GM23338 (cell line): ENCODE measurements around the gene AANAT. TPM values are rescaled to one million over a fixed set of nuclear protein-coding genes. Genes with fewer than 3 reads are reported as not detected.

Experiments
- ATAC-seq: fragments of 200-7000 bp; cut with Tn5 transposase; 3 replicates; pipeline ENCODE4 v1.9.1; 2020
- DNase-seq: peaks from one replicate; pipeline ENCODE4 v3.0.0-alpha.2; 2015; ENCODE audit warnings: low spot score
- H2AFZ ChIP-seq: fragments of 200-600 bp; sonication (generic); 2 replicates; pipeline ENCODE4 v1.8.0; 2016; ENCODE audit warnings: antibody characterized with exemption, mild to moderate bottlenecking, moderate library complexity
- H3F3A ChIP-seq: fragments of 200-600 bp; sonication (generic); replicated peaks from 2 replicates; pipeline ENCODE4 v1.8.0; 2017; ENCODE audit warnings: antibody characterized with exemption, mixed run types, low read depth
- H3K27ac ChIP-seq: fragments of 200-600 bp; sonication (generic); 2 replicates; pipeline ENCODE4 v1.6.1; 2016; ENCODE audit warnings: low read depth
- H3K27me3 ChIP-seq: fragments of 200-600 bp; sonication (generic); 2 replicates; pipeline ENCODE4 v1.8.0; 2016; ENCODE audit warnings: mild to moderate bottlenecking, mixed run types, moderate library complexity; ENCODE audit not compliant: insufficient read depth
- H3K36me3 ChIP-seq: fragments of 200-600 bp; sonication (generic); 2 replicates; pipeline ENCODE4 v1.8.0; 2016; ENCODE audit warnings: mild to moderate bottlenecking; ENCODE audit not compliant: insufficient read depth
- H3K4me1 ChIP-seq: fragments of 200-600 bp; sonication (generic); 2 replicates; pipeline ENCODE4 v1.8.0; 2016; ENCODE audit warnings: mild to moderate bottlenecking, moderate library complexity; ENCODE audit not compliant: insufficient read depth
- H3K4me2 ChIP-seq: fragments of 200-600 bp; sonication (generic); 2 replicates; pipeline ENCODE4 v1.7.1; 2017; ENCODE audit warnings: mixed run types
- H3K4me3 ChIP-seq: fragments of 200-600 bp; sonication (generic); 2 replicates; pipeline ENCODE4 v1.6.1; 2016; ENCODE audit warnings: mixed run types
- H3K79me2 ChIP-seq: fragments of 200-600 bp; sonication (generic); replicated peaks from 2 replicates; pipeline ENCODE4 v1.8.0; 2017; ENCODE audit warnings: mild to moderate bottlenecking; ENCODE audit not compliant: insufficient read depth
- H3K9me2 ChIP-seq: fragments of 200-600 bp; sonication (generic); 2 replicates; pipeline ENCODE4 v1.8.0; 2017; ENCODE audit not compliant: insufficient read depth
- H4K20me1 ChIP-seq: fragments of 200-600 bp; sonication (generic); replicated peaks from 2 replicates; pipeline ENCODE4 v1.8.0; 2017; ENCODE audit warnings: mild to moderate bottlenecking; ENCODE audit not compliant: insufficient read depth
- H3K27ac Mint-ChIP-seq: 2 replicates; pipeline ENCODE4 v1.8.0; 2020; ENCODE audit warnings: inconsistent platforms, mild to moderate bottlenecking, moderate library complexity, mixed read lengths
- H3K27me3 Mint-ChIP-seq: 3 replicates; pipeline ENCODE4 v1.8.0; 2022; ENCODE audit warnings: low read depth, mild to moderate bottlenecking, moderate library complexity, mixed read lengths, inconsistent platforms; ENCODE audit not compliant: insufficient read depth, poor library complexity
- H3K36me3 Mint-ChIP-seq: 3 replicates; pipeline ENCODE4 v1.8.0; 2021; ENCODE audit warnings: low read depth, mild to moderate bottlenecking, inconsistent platforms, moderate library complexity, mixed read lengths
- H3K4me1 Mint-ChIP-seq: 3 replicates; pipeline ENCODE4 v1.8.0; 2020; ENCODE audit warnings: mild to moderate bottlenecking, inconsistent platforms, mixed read lengths
- H3K4me3 Mint-ChIP-seq: 3 replicates; pipeline ENCODE4 v1.8.0; 2021; ENCODE audit warnings: moderate library complexity, mild to moderate bottlenecking, inconsistent platforms, mixed read lengths
- H3K9me3 Mint-ChIP-seq: 3 replicates; pipeline ENCODE4 v1.8.0; 2020; ENCODE audit warnings: moderate library complexity, mild to moderate bottlenecking, inconsistent platforms, mixed read lengths
- CREB1 ChIP-seq: fragments of 250-450 bp; sonication (Bioruptor Pico); IDR thresholded peaks from 2 replicates; pipeline ENCODE4 v1.5.0; 2020; ENCODE audit warnings: low read depth, mild to moderate bottlenecking, moderate library complexity
- CTCF ChIP-seq, 2 experiments: fragments of 200-600 bp in 1 of 2; sonication (generic) in 1 of 2; conservative IDR thresholded peaks; 2 replicates each; pipeline versions ENCODE4 v1.5.1 to v1.6.1; 2016 to 2017; ENCODE audit warnings: antibody characterized with exemption in 2 of 2, low read depth in 2 of 2, mild to moderate bottlenecking in 2 of 2, moderate library complexity in 1 of 2
- ETS1 ChIP-seq: IDR thresholded peaks from 2 replicates; pipeline ENCODE4 v1.6.1; 2016; ENCODE audit warnings: antibody characterized with exemption
- EZH2 ChIP-seq: fragments of 200-600 bp; sonication (generic); IDR thresholded peaks from one replicate; pipeline ENCODE4 v1.8.0; 2017; ENCODE audit warnings: antibody characterized with exemption, mild to moderate bottlenecking, low read depth; ENCODE audit not compliant: unreplicated experiment
- EZH2phosphoT487 ChIP-seq: fragments of 200-600 bp; sonication (generic); IDR thresholded peaks from one replicate; pipeline ENCODE4 v1.8.1; 2018; ENCODE audit warnings: antibody characterized with exemption; ENCODE audit not compliant: unreplicated experiment
- JUNB ChIP-seq: IDR thresholded peaks from one replicate; pipeline ENCODE4 v1.6.1; 2016; ENCODE audit warnings: antibody characterized with exemption; ENCODE audit not compliant: unreplicated experiment
- NANOG ChIP-seq: IDR thresholded peaks from 2 replicates; pipeline ENCODE4 v1.6.1; 2016; ENCODE audit warnings: antibody characterized with exemption, borderline replicate concordance
- POLR2AphosphoS5 ChIP-seq: IDR thresholded peaks from 2 replicates; pipeline ENCODE4 v1.6.1; 2016; ENCODE audit warnings: antibody characterized with exemption, low read depth
- REST ChIP-seq: IDR thresholded peaks from one replicate; pipeline ENCODE4 v1.6.1; 2018; ENCODE audit warnings: antibody characterized with exemption; ENCODE audit not compliant: unreplicated experiment
- STAT1 ChIP-seq: IDR thresholded peaks from one replicate; pipeline ENCODE4 v1.6.1; 2016; ENCODE audit warnings: antibody characterized with exemption; ENCODE audit not compliant: unreplicated experiment
- ZNF114 ChIP-seq: fragments of 250-450 bp; sonication (Bioruptor Pico); IDR thresholded peaks from 2 replicates; pipeline ENCODE4 v1.5.0; 2020; ENCODE audit warnings: mild to moderate bottlenecking, moderate library complexity
- ZNF331 ChIP-seq: fragments of 250-450 bp; sonication (Bioruptor Pico); IDR thresholded peaks from 2 replicates; pipeline ENCODE4 v1.5.0; 2020; ENCODE audit warnings: low read depth, mild to moderate bottlenecking, moderate library complexity
- ZNF462 ChIP-seq: fragments of 250-450 bp; sonication (Bioruptor Pico); IDR thresholded peaks from 2 replicates; pipeline ENCODE4 v1.5.0; 2020; ENCODE audit warnings: mild to moderate bottlenecking, moderate library complexity
- polyA plus RNA-seq: library from polyadenylated mRNA; unstranded; fragments of >200 nt; fragmentation: Nextera tagmentation; extraction: Ambion mirVana; gene quantifications from 2 replicates; pipeline ENCODE4 v1.2.1, GENCODE V29; 2016
- total RNA-seq: library from RNA; depleted of rRNA; stranded (reverse); fragments of >200 nt; shearing (Covaris generic); gene quantifications from 2 replicates; pipeline ENCODE4 v1.2.3, GENCODE V29; 2014

Gene AANAT
- total and polyA plus RNA-seq, 2 experiments from 2014 or later = 0.28 to 1.0 TPM

- peak overlapping the region; percentile 87 for H3K4me3 ChIP-seq
- TF ChIP-seq CREB1 (CRISPR knock-in tag) = no peak
- no peak for TF ChIP-seq EZH2phosphoT487
- TF ChIP-seq NANOG = no peak
- no peak for TF ChIP-seq CTCF (conservative IDR thresholded peaks at IDR 0.05; ENCODE audit: low read depth in 2 of 2)
- no peak for TF ChIP-seq EZH2
- TF ChIP-seq ZNF462 (CRISPR knock-in tag) = no peak
- no peak for TF ChIP-seq JUNB
- TF ChIP-seq ETS1 = no peak
- TF ChIP-seq ZNF114 (CRISPR knock-in tag) = no peak
- TF ChIP-seq STAT1 = no peak
- TF ChIP-seq ZNF331 (CRISPR knock-in tag) = no peak
- no peak for TF ChIP-seq POLR2AphosphoS5
- no peak for TF ChIP-seq REST
- no peak overlapping the region for H3K27ac ChIP-seq
- Mint-ChIP-seq H3K36me3 (no peaks in the 10 kb centered on the region), H3K27ac (no peak overlapping the region), H3K4me3 (peak overlapping the region; percentile 80), H3K4me1 (peaks cover 54% of the 10 kb centered on the region), H3K27me3 (peaks cover 22% of the 10 kb centered on the region), H3K9me3 (no peaks in the 10 kb centered on the region)
- H3K9me2 ChIP-seq = no peaks in the 10 kb centered on the region
- DNase-seq = no peak
- peaks cover 25% of the 10 kb centered on the region; the same call in 1 of the 2 replicates for H3K4me1 ChIP-seq
- H3K4me2 ChIP-seq = peak overlapping the region; percentile 94
- ATAC-seq = peak; percentile 16
- peaks cover 4% of the 10 kb centered on the region; the same call in 1 of the 2 replicates for H3K27me3 ChIP-seq
- 0 out of 2 replicates have a peak, but pooled peaks cover 3% of the 10 kb centered on the region for H3F3A ChIP-seq
- peak overlapping the region; percentile 91 for H2AFZ ChIP-seq
- H3K36me3 ChIP-seq = no peaks in the 10 kb centered on the region
- peaks cover 3% of the 10 kb centered on the region; the same call in 1 of the 2 replicates for H3K79me2 ChIP-seq
- H4K20me1 ChIP-seq = no peaks in the 10 kb centered on the region; the same call in 1 of the 2 replicates
Measured at GRCh38 chr17:76500747-76501017, 33.3 kb downstream of the AANAT start.
